ENCODE measurements around the gene BRD3OS. TPM values are rescaled to one million over a fixed set of nuclear protein-coding genes. Genes with fewer than 3 reads are reported as not detected.

The BRD3OS gene
- total and polyA plus RNA-seq, 2 of the 13 experiments (the other 11 are each of a cell fraction or from before 2014, with no cell fraction given), result 4.9 to 5.7 TPM

DNA sequence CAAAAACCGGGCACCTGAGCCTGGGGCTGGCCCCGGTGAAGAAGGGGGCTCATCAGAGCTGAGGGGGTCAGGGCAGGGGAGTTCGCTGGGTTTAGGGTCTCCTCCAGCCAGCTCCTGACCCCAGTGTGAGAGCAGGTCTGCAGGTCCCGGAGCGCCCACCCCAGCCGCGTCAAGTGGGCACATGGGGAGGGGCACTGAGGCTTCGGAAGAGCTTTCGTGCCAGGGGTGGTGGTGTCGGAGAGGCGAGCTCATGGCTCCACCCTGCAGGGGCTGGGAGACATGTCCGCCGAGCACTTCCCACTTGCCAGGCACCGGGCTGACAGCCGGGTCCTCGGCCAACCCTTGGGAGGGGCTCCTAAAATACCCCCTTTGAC is 46.4 kb upstream of the BRD3OS start:
- intact Hi-C loops (cut with micrococcal nuclease; ENCODE audit: unreplicated experiment) (loop anchor here (1.0 to 5.0 kb wide), 4 partner anchors 11 to 87 kb away; no protein-coding TSS in a partner anchor), in situ Hi-C loops (cut with HindIII; ENCODE audit: extremely low pct_ligation_motif_present, low pct_unique_long_range_greater_than_20kb) (no loop called here)
- no peak overlapping the region for H2AFZ ChIP-seq (ENCODE audit: low read length)
- BruUV-seq (replicated peaks), result TSS peak; percentile 31
- FAIRE-seq (no peak), DNase-seq (ENCODE audit: low spot score) (no peak), ATAC-seq (peak; percentile 8)
- no peaks in the 10 kb centered on the region for H3K27me3 ChIP-seq (ENCODE audit: control insufficient read depth in 1 of 2, insufficient read depth in 2 of 2, low read length in 2 of 2)
- H3K4me2 ChIP-seq (ENCODE audit: low read depth, low read length), result peak overlapping the region; percentile 95
- H4K20me1 ChIP-seq (ENCODE audit: insufficient read depth, low read length), result peaks cover 8% of the 10 kb centered on the region; the same call in 1 of the 2 replicates
- H3K9me3 ChIP-seq (ENCODE audit: low read length), result no peaks in the 10 kb centered on the region
- peaks cover 96% of the 10 kb centered on the region for H3K79me2 ChIP-seq (ENCODE audit: insufficient read depth, low read length)
- ChIA-PET CTCF (ENCODE audit: low intra/inter-chr PET ratio, low total read pairs) (no interaction called here), POLR2A (interaction anchor here (1.0 to 3.3 kb wide), 9 partner anchors 11 to 189 kb away, joined by 3 to 24 read pairs (median 9); partner anchors contain the start of gene BRD3OS)
- H3K4me3 ChIP-seq (replicated peaks in 1 of 3; ENCODE audit: insufficient read depth in 1 of 3, low read depth in 2 of 3, low read length in 3 of 3), result peak overlapping the region; percentile 48 to 73 (median 48)
- WGBS (ENCODE audit: low lambda C conversion rate), result 7% methylated on average over 2 of the region's 16 CpGs
- peaks cover 83% of the 10 kb centered on the region for H3K4me1 ChIP-seq (ENCODE audit: insufficient read depth, low read length)
- peak overlapping the region; percentile 92 for H3K27ac ChIP-seq (ENCODE audit: extremely low read length, insufficient read depth, low read length)
- H3K36me3 ChIP-seq (replicated peaks in 1 of 2; ENCODE audit: control insufficient read depth in 1 of 2, insufficient read depth in 2 of 2, low read length in 2 of 2), result peaks cover 0 to 8% of the 10 kb centered on the region in 2 experiments; a peak in 1 of 5 replicates
- peak overlapping the region; percentile 68 for H3K9ac ChIP-seq (ENCODE audit: insufficient read depth, low read depth, low read length)
- TF ChIP-seq ELF3 (CRISPR knock-in tag; IDR thresholded peaks at IDR 0.05), result no peak
- no peak for TF ChIP-seq CHD4 (IDR thresholded peaks at IDR 0.05; ENCODE audit: borderline replicate concordance, low read length)
- TF ChIP-seq, protein P1, sequence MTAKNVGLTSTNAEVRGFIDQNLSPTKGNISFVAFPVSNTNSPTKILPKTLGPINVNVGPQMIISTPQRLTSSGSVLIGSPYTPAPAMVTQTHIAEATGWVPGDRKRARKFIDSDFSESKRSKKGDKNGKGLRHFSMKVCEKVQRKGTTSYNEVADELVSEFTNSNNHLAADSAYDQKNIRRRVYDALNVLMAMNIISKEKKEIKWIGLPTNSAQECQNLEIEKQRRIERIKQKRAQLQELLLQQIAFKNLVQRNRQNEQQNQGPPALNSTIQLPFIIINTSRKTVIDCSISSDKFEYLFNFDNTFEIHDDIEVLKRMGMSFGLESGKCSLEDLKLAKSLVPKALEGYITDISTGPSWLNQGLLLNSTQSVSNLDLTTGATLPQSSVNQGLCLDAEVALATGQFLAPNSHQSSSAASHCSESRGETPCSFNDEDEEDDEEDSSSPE (CRISPR knock-in tag; IDR thresholded peaks at IDR 0.05), result no peak
- TF ChIP-seq RORA (CRISPR knock-in tag; IDR thresholded peaks at IDR 0.05), result no peak
- no peak for TF ChIP-seq STAT5B (CRISPR knock-in tag; IDR thresholded peaks at IDR 0.05)
- TF ChIP-seq RBAK (CRISPR knock-in tag; IDR thresholded peaks at IDR 0.05), result no peak
- TF ChIP-seq, protein P2, sequence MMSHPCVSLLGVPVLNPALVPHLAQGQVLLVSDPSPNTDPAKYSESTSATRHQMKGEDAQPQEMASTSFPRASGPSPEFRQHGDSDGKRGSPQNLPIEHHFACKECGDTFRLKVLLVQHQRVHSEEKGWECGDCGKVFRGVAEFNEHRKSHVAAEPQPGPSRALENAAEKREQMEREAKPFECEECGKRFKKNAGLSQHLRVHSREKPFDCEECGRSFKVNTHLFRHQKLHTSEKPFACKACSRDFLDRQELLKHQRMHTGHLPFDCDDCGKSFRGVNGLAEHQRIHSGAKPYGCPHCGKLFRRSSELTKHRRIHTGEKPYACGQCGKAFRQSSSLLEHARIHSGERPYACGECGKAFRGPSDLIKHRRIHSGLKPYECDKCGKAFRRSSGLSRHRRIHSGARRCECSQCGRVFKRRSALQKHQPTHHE (CRISPR knock-in tag; IDR thresholded peaks at IDR 0.05; ENCODE audit: borderline replicate concordance), result no peak; the same call in 1 of the 2 replicates
- no peak for TF ChIP-seq MIER3 (CRISPR knock-in tag; IDR thresholded peaks at IDR 0.05; ENCODE audit: borderline replicate concordance)
- no peak for TF ChIP-seq ZNF235 (CRISPR knock-in tag; IDR thresholded peaks at IDR 0.05; ENCODE audit: borderline replicate concordance)
- TF ChIP-seq HOXD1 (CRISPR knock-in tag; IDR thresholded peaks at IDR 0.05), result no peak
- no peak for TF ChIP-seq SAP130 (CRISPR knock-in tag; IDR thresholded peaks at IDR 0.05; ENCODE audit: low read depth)
- TF ChIP-seq, protein P3, sequence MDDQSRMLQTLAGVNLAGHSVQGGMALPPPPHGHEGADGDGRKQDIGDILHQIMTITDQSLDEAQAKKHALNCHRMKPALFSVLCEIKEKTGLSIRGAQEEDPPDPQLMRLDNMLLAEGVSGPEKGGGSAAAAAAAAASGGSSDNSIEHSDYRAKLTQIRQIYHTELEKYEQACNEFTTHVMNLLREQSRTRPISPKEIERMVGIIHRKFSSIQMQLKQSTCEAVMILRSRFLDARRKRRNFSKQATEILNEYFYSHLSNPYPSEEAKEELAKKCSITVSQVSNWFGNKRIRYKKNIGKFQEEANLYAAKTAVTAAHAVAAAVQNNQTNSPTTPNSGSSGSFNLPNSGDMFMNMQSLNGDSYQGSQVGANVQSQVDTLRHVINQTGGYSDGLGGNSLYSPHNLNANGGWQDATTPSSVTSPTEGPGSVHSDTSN (CRISPR knock-in tag; IDR thresholded peaks at IDR 0.05; ENCODE audit: borderline replicate concordance), result 0 out of 2 replicates have a peak, but pooled peaks have one; percentile 51
- TF ChIP-seq, protein P4, sequence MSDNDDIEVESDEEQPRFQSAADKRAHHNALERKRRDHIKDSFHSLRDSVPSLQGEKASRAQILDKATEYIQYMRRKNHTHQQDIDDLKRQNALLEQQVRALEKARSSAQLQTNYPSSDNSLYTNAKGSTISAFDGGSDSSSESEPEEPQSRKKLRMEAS (IDR thresholded peaks at IDR 0.05), result no peak
- no peak for TF ChIP-seq NR1H2 (CRISPR knock-in tag; IDR thresholded peaks at IDR 0.05; ENCODE audit: borderline replicate concordance, low read depth)
- TF ChIP-seq GATAD2A (CRISPR knock-in tag; IDR thresholded peaks at IDR 0.05), result no peak
- TF ChIP-seq ZNF747 (CRISPR knock-in tag; IDR thresholded peaks at IDR 0.05; ENCODE audit: borderline replicate concordance), result peak; percentile 35; the same call in 1 of the 2 replicates
- TF ChIP-seq MXD4 (CRISPR knock-in tag; IDR thresholded peaks at IDR 0.05), result no peak
- no peak for TF ChIP-seq ZNF24 (IDR thresholded peaks at IDR 0.05)
- 0 out of 2 replicates have a peak, but pooled peaks have one; percentile 15 for TF ChIP-seq EEA1 (CRISPR knock-in tag; IDR thresholded peaks at IDR 0.05; ENCODE audit: borderline replicate concordance)
- 0 out of 2 replicates have a peak, but pooled peaks have one; percentile 18 for TF ChIP-seq SAFB2 (CRISPR knock-in tag; IDR thresholded peaks at IDR 0.05; ENCODE audit: borderline replicate concordance, low read depth)
